GM18873 (cell line): ENCODE measurements around the gene ALDH3B1.
"Not testable (repeated sequence)": the region's sequence is repeated elsewhere in the genome, so short reads cannot be mapped to it uniquely, and the experiment has no call there.

ENCODE experiments used
- ATAC-seq: cut with Tn5 transposase; IDR thresholded peaks from one replicate; pipeline ENCODE4 v1.9.1; 2021; ENCODE audit warnings: mild to moderate bottlenecking, moderate library complexity, moderate number of reproducible peaks; ENCODE audit not compliant: unreplicated experiment, low FRiP score

ALDH3B1 gene, protein sequence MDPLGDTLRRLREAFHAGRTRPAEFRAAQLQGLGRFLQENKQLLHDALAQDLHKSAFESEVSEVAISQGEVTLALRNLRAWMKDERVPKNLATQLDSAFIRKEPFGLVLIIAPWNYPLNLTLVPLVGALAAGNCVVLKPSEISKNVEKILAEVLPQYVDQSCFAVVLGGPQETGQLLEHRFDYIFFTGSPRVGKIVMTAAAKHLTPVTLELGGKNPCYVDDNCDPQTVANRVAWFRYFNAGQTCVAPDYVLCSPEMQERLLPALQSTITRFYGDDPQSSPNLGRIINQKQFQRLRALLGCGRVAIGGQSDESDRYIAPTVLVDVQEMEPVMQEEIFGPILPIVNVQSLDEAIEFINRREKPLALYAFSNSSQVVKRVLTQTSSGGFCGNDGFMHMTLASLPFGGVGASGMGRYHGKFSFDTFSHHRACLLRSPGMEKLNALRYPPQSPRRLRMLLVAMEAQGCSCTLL

DNA sequence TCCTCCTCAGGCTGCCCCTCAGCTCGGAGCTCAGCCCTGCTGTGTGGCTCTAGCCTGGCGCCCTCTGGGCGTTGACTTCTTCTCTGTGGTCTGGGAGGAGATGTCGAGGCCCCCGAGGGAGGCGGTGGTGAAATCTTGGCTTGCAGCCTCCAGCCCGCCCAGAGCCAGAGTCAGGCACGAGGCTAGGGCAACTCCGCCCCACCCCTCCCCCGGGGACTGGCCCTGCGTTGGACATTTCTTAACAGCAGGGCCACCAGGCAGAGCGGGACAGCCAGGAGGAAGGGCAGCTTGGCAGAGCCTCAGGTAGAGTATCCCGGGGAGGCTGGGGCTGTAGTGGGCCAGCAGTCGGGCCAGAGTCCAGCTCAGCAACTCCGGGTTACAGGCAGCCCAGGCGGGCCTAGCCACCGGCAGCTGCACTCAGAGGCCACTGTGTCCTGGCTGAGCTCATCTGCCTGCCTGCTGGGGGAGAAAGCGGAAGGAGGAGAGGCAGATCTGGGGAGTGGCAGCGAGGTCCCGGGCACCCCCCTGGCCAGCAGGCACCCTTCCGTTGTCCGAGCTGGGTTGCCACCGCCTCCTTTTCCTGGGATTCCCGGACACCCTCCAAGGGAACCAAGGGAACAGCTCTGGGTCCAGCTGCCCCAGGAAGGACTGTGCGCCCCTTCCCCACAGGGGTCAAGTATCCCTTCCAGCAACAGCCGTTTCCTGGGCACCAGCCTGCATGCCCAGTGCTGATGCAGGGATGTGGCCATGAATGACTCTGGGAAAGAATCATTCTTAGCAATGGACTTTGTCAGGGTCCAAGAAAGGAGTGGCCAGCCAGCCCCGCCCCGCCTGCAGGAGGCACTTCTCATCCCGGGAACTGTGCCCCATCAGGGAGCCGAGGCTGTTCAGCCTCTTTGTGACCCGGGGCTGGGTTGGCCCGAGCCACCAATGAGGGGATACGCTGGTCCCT lies at the start of gene ALDH3B1:
Gene ALDH3B1, plus strand, starts transcription at position 238 of the 952 bp plus-strand sequence. CDS start 4,971 bp downstream, outside the sequence.
- ATAC-seq, result no peak

DNA sequence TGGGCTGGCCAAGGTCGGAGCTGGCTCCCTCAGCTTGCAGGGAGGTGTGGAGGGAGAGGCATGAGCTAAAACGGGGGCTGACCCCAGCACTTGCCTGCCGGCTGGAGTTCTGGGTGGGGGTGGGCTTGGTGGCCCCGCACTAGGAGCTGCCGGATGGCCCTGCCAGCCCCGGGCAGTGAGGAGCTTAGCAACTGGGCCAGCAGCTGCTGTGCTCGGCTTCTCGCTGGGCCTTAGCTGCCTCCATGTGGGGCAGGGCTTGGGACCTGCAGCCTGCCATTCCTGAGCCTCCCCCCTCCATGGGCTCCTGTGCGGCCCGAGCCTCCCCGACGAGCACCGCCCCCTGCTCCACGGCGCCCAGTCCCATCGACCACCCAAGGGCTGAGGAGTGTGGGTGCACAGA lies 46.9 kb upstream of the ALDH3B1 start:
- ATAC-seq, result not testable (repeated sequence)

DNA sequence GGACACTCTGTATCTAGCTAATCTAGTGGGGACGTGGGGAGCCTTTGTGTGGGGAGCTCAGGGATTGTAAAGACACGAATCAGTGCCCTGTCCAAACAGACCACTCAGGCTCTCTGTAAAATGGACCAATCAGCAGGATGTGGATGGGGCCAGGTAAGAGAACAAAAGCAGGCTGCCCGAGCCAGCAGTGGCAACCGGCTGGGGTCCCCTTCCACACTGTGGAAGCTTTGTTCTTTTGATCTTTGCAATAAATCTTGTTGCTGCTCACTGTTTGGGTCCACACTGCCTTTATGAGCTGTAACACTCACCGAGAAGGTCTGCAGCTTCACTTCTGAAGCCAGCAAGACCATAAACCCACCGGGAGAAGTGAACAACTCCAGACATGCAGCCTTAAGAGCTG lies 46.2 kb upstream of the ALDH3B1 start:
- ATAC-seq, result not testable (repeated sequence)

DNA sequence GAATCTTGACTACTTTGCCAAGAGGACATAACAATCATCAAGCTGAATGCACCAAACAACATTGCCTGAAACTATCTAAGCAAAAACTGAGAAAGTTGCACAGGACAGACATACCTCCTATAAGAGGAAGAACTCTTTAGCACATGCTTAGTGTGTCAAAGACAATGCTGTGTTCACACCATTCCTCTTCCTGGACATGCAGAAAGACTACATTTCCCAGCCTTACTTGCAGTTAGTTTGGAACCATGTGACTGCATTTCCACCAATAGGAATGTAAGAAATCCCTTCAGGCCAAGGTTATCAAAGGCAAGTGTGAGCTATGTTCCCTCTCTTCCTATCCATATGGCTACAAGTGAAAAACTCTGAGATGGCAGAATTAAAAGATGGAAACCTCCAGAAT lies 45.4 kb upstream of the ALDH3B1 start:
- ATAC-seq, result not testable (repeated sequence)

DNA sequence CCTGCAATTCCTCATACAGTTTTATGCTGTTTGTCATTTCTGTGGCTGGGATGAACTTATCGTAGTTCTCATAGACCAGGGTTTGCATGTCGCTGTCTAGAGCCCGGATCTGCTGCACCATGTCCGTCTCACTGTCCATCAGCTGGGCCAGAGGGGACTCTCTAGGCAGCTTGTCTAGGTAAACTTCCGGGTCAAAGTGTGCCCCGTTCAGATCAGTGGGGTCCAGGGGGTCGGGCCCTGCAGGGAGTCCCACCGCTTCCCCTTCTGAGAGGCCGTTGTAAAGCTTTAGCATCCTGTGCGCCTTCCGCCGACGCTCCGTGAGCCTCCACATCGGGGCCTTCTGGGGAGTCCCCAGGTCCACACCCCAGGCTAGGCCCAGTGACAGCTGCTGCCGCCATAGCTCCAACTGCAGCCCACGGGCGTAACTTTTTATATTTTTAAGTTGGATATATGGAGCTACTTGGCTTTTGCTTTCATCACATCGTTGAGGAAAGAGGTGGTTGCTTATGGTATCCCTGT lies 44.2 kb upstream of the ALDH3B1 start:
- ATAC-seq, result not testable (repeated sequence)

DNA sequence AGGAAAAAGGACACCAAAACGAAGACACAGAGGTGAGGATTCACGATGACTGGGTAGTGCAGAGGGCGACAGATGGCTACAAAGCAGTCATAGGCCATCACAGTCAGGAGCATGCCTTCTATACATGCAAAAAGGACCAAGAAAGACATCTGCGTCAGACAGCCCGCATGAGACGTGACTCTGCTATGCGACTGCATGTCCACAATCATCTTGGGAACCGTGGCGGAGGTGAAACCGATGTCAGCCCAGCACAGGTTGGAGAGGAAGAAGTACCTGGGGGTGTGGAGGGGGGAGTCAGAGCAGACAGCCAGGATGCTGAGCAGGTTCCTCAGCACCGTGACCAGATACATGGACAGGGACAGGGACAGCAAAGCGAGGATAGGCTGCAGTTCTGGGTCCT lies 35.4 kb upstream of the ALDH3B1 start:
- not testable (repeated sequence) for ATAC-seq

DNA sequence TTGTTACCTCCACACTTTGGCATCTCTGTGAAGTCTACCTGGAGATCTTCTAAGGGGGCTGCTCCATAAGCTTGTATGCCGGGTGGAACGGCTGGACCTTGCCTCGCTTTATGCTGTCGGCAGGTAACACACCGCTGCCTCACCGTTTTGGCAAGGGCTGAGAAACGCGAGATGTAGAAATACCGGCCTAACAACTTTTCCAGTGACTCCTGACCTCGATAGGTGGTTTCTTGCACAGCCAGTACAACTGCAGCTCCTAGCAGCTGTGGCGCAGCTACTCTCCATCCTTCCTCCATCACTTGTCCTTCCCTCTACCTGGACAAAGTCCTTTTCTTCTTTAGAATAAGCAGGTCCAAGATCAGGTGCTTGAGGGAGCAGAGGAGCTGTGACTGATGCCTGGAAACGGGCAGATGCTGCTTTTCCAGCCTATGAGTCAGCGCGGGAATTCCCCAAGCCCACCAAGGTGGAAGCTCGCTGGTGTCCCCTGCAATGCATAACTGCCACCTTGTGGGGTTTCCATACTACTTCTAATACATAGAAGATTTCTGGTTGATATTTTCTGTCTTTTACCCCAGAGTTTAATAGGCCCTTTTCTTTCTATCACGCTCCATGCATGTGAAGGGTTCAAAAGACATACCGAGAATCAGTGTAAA lies 31.2 kb upstream of the ALDH3B1 start:
- ATAC-seq, result not testable (repeated sequence)

DNA sequence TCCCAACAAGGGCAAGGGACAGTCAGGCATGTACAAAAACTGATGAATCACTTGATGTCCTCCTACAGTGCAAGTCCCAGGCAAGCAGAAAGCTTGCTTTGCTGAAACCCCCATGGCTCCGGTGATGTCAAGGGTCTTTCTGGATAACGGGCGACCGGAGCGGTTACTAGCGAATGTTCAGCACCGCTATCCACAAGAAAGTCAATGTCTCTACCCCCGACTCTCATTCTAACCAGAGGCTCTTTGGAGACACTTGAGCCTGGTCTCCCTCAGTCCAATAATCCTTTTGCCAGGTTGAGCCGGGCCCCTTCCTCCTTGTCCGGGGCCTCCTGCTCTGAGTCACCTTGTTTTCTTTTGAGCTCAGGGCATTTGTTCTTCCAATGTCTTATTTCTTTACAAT lies 28.9 kb upstream of the ALDH3B1 start:
- not testable (repeated sequence) for ATAC-seq

DNA sequence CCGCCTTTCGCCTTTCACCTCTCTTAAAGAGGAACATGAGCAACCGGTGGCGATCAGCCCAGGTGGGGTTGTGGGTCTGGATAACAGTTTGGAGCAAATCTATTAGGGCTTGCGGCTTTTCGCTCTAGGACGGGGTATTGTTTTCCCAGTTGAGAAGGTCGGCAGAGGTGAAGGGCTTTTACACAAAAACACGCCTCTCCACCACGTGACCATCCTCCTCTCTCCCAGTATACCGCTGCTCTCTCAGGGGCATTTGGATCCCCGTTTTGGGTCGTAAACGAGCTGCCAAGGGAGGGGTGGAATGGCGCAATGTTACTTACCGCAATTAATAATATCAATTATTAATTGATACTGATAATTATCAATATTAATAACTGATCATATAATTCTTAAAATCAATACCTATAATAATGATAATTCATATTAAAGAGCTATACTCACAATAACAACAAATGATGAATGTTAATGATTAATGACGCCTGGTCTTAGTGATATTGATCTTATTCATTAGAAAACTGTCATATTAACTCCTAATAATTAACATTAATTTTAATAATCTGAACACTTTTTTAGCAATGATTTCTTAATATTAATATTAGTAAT lies 27.8 kb upstream of the ALDH3B1 start:
- not testable (repeated sequence) for ATAC-seq

DNA sequence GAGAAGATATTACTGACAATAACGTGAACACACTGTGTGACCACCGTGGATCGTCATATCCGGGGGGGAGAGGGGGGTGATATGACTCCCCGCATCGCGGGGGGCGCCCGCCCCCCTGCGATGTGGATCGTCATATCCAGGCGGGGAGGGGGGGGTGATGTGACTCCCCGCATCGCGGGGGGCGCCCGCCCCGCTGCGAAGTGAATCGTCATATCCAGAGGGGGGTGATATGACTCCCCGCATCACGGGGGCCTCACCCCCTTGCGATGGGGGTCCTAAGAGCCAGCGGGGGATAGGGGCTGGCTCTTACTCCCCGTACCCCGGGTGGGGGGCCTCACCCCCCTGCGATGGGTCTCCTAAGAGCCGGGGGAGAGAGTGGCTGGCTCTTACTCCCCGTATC lies 26.2 kb upstream of the ALDH3B1 start:
- ATAC-seq, result no peak

DNA sequence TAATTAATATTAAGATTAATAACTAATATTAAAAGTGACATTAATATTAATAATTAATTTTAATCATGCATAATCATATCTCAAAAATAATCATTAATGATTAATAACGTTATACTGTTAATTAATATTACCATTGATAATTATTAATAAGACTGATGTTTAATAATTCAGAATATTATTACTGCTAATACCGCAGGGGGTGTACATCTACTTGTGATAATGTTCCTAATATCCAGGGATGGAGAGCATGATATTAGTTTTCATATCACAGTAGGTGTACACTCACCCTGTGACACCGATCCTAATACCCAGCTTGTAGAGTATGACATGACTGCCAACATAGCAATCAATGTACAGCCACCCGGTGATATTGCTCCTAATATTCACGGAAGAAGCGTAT lies 24.8 kb upstream of the ALDH3B1 start:
- ATAC-seq, result not testable (repeated sequence)

DNA sequence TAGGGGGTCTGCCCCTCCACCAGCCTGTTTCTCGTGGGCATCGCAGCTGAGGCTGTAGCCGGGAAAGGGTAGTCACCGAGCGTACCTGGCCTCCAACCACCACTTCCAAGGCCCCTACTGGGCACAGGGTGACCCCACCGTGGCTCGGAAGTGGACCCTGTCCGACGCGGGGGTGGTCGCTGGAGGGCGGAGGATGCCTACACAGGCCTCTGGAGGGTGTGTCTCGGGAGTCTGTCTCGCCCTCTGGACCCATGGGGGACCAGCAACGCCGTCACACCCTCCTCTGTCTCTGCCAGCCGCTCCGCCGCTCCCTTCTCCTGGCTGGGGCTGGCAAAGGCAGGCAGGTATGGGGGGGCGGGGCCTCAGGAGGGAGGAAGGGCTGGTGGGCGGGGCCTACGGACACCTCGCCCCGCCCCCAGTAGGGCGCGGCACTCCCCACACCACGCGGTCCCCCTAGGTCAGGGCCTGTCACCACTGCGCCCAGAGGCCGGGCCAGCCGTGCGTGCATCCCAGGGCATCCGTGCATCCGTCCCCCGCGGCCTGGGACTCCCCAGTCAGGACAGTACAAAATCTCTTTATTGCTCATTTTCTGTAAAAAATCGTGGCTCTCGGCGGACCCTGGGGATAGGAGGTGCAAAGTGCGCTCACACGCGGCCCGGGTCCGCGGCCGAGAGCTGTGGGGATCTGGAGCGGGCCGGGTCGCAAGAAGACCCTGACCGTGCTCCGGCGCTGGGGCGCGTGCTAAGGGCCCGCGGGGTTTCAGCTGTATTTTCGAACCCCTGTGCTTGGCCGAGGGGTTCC lies 19.4 kb upstream of the ALDH3B1 start:
- ATAC-seq, result not testable (repeated sequence)

DNA sequence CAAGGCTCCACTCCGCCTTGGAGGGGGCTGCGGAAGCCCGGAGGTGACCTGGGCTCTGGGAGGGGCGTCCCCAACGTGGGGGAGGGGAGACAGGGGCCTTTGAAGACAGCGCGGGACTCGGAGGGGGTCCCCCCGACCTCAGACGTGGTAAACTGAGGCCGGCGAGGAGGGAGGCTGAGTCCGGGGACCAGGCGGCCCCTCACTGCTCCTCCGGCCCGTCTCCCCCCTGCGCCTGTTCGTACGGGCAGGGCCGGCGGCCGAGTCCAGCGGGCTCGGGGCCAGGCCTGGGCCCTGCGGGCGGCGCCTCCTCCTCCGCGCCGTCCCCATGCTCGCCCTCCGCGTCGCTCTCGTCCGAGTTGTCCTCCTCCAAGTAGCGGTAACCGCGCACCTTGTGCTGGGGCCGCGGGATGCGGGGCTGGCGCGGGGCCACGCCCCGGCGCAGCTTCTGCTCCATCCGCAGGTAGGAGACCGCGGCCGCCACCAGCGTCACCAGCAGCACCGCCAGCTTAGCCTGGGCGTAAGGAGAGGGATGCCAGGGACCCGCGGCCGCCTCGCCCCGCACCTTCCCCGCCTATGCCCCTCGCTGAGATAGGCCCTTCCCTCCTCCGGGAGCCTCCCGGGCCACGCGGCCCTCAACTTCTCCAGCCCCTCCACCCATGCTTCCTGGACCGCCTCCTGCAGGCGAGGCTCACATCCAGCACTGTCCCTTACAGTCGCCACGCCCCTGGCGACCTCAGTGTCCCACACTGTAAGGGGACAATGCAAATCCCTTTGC lies 18.6 kb upstream of the ALDH3B1 start:
- ATAC-seq, result not testable (repeated sequence)

DNA sequence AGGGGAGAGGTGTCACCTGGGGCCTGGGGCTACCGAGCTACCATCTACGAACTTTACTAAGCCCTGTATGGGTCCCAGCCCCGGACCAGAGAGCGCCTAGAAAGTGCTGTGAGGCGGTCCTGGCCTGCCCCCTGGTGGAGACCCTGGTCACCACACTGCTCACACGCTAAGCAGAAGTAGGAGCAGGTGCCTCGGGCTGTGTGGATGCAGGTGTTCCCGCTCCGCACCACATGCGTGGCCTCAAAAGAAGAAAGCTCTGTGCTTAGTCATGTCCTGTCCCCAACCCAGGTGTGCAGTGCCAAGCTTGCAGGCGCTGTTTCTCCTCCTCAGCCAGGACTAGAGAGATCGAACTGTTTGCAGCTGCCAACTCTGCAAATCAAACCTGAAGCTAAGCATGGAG lies 16.3 kb upstream of the ALDH3B1 start:
- not testable (repeated sequence) for ATAC-seq

DNA sequence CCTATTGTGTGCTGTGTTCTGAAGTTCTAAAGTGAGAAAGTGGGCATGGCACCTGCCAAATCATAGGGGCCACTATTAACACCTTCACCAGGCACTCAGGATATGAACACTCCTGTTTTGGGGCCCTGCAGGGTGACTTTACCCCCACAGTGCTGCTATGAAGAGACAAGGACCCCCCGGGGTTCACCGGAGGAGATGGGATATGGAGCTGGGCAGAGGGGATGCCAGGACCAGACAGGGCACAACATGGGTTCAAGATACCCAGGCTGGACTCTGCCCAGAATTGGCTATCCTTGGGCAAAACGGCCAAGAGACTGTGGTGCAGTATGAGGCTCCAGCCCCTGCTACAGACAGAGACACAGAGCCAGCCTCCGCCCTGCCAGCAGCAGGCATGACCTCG lies 15.7 kb upstream of the ALDH3B1 start:
- not testable (repeated sequence) for ATAC-seq

DNA sequence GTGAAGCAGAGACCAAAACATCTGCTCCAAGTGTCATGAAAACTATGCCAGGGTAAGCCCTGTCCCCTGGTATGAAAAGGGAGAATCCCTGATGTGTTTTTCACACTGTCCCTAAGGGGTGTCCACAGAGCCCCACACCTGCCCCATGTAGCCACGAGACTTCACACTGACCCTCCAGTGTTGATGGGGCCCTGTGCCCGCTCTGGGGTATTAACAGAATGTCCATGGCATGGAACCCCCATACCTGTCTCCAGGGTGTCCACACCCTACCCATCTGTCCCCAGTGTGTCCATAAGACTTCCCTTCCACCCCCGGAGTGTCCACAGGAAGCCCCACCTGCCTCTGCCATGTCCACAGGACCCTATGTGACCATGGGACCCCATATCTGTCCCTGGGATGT lies 15.0 kb upstream of the ALDH3B1 start:
- not testable (repeated sequence) for ATAC-seq

DNA sequence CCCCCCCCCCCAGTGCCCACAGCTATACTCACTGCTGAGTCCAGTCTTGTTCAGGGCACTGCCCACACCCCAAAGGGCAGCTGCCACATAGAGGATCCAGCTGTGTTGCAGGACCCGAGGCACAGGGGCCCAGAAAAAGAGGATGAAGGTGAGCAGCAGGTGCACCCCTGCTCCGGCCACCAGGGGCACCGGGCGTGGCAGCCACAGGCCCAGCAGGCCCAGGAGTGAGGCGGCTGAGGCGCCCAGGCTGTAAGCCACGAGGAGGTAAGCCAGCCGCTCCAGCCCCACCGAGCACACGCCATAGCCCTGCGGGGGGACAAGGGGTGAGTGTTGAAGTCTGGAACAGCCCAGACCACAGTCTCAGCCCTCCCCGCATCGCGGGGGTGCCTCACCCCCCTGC lies 14.5 kb upstream of the ALDH3B1 start:
- not testable (repeated sequence) for ATAC-seq

DNA sequence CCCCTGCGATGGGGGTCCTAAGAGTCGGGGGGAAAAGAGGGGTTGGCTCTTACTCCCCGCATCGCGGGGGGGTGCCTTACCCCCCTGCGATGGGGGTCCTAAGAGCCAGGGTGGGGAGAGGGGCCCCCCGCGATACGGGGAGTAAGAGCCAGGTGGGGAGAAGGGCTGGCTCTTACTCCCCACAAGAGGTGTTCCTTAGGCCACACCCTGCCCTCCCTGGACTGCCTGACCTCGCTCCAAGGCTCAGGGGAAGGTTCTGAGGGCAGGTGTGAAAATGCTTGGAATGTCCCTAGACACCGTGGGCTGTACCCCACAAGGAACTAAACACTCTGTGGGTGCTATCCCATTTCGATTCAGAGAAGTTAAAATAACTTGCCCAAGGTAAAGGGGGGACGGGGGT lies 14.1 kb upstream of the ALDH3B1 start:
- ATAC-seq, result no peak
